ENCODE data around the gene SIAH2.
A peak's percentile ranks its signal among the peaks of the same experiment; 100 is the strongest.

Gene SIAH2

GRCh38 chr3:150739200-150739863 lies 23.6 kb downstream of the SIAH2 start:
- POLR2A ChIA-PET = no interaction called here
- TF ChIP-seq FOXA1 (IDR thresholded peaks at IDR 0.05) (no peak), ARNT (IDR thresholded peaks at IDR 0.05) (no peak), FOXM1 (IDR thresholded peaks at IDR 0.05; ENCODE audit: borderline replicate concordance) (no peak), SP1 (IDR thresholded peaks at IDR 0.05) (no peak), PKNOX1 (IDR thresholded peaks at IDR 0.05) (no peak), NFRKB (IDR thresholded peaks at IDR 0.05) (no peak), L3MBTL2 (conservative IDR thresholded peaks at IDR 0.05) (no peak), LEF1 (IDR thresholded peaks at IDR 0.05; ENCODE audit: borderline replicate concordance) (no peak), BHLHE40 (IDR thresholded peaks at IDR 0.05; ENCODE audit: borderline replicate concordance) (no peak), SUZ12 (IDR thresholded peaks at IDR 0.05) (no peak), FOXK2 (IDR thresholded peaks at IDR 0.05) (no peak), HDGF (IDR thresholded peaks at IDR 0.05; ENCODE audit: borderline replicate concordance) (no peak), TARDBP (IDR thresholded peaks at IDR 0.05) (no peak), CTBP1 (IDR thresholded peaks at IDR 0.05; ENCODE audit: borderline replicate concordance) (no peak), ZNF384 (IDR thresholded peaks at IDR 0.05) (no peak), ELF4 (IDR thresholded peaks at IDR 0.05) (no peak)
- DNase-seq (ENCODE audit: extremely low spot score) = no peak
- CTCF ChIA-PET = no interaction called here

DNA sequence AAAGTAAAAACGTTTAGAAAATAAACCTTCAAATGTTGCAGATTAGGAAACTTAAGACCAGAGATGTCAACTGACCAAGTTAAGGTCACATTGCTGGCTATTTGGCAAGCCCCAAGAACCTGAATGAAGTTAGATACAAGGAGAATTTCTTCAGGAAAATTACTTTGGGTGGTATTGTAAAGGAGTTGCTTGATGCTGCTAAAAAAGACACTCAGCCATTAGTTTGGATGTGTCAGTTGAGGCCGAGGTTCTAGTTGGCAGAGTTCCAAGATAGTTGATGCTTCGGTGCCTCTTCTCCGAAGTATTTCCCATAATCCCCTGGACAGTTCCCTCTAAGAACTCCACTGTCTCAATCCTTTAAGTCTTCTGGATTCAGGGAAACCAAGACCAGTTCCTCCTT lies 24.3 kb downstream of the SIAH2 start:
- TF ChIP-seq BHLHE40 (IDR thresholded peaks at IDR 0.05; ENCODE audit: borderline replicate concordance) = no peak
- no peak for TF ChIP-seq SP1 (IDR thresholded peaks at IDR 0.05)
- no peak for TF ChIP-seq PKNOX1 (IDR thresholded peaks at IDR 0.05)
- TF ChIP-seq ARNT (IDR thresholded peaks at IDR 0.05) = no peak
- no peak for TF ChIP-seq ELF4 (IDR thresholded peaks at IDR 0.05)
- TF ChIP-seq ZNF384 (IDR thresholded peaks at IDR 0.05) = no peak
- TF ChIP-seq HDGF (IDR thresholded peaks at IDR 0.05; ENCODE audit: borderline replicate concordance) = no peak
- TF ChIP-seq NFRKB (IDR thresholded peaks at IDR 0.05) = no peak
- TF ChIP-seq FOXM1 (IDR thresholded peaks at IDR 0.05; ENCODE audit: borderline replicate concordance) = no peak
- TF ChIP-seq CTBP1 (IDR thresholded peaks at IDR 0.05; ENCODE audit: borderline replicate concordance) = no peak
- no peak for TF ChIP-seq LEF1 (IDR thresholded peaks at IDR 0.05; ENCODE audit: borderline replicate concordance)
- TF ChIP-seq SUZ12 (IDR thresholded peaks at IDR 0.05) = no peak
- TF ChIP-seq L3MBTL2 (conservative IDR thresholded peaks at IDR 0.05) = no peak
- no peak for TF ChIP-seq FOXA1 (IDR thresholded peaks at IDR 0.05)
- TF ChIP-seq TARDBP (IDR thresholded peaks at IDR 0.05) = no peak
- no peak for TF ChIP-seq FOXK2 (IDR thresholded peaks at IDR 0.05)
- ChIA-PET POLR2A (interaction anchor here (1.0 kb wide), 1 partner anchor 136 kb away, joined by 3 read pairs; the partner anchor contains the start of gene SELENOT), CTCF (no interaction called here)
- no peak for DNase-seq (ENCODE audit: extremely low spot score)

- no peak for DNase-seq (ENCODE audit: extremely low spot score)
- TF ChIP-seq PKNOX1 (IDR thresholded peaks at IDR 0.05) (peak; percentile 19; the same call in 1 of the 2 replicates), FOXM1 (IDR thresholded peaks at IDR 0.05; ENCODE audit: borderline replicate concordance) (no peak), ZNF384 (IDR thresholded peaks at IDR 0.05) (no peak)
- ChIA-PET POLR2A (interaction anchor here (0.7 to 1.0 kb wide), 2 partner anchors 24 to 135 kb away, joined by 3 read pairs; partner anchors contain the start of gene SELENOT), CTCF (no interaction called here)
Measured at GRCh38 chr3:150737874-150738679, 24.9 kb downstream of the SIAH2 start.

- CTCF ChIA-PET = no interaction called here
- TF ChIP-seq FOXA1 (IDR thresholded peaks at IDR 0.05) = no peak
- TF ChIP-seq SUZ12 (IDR thresholded peaks at IDR 0.05) = no peak
- TF ChIP-seq ELF4 (IDR thresholded peaks at IDR 0.05) = no peak
- TF ChIP-seq TARDBP (IDR thresholded peaks at IDR 0.05) = no peak
- TF ChIP-seq ARNT (IDR thresholded peaks at IDR 0.05) = no peak
- no peak for TF ChIP-seq FOXM1 (IDR thresholded peaks at IDR 0.05; ENCODE audit: borderline replicate concordance)
- no peak for TF ChIP-seq HDGF (IDR thresholded peaks at IDR 0.05; ENCODE audit: borderline replicate concordance)
- TF ChIP-seq CTBP1 (IDR thresholded peaks at IDR 0.05; ENCODE audit: borderline replicate concordance) = no peak
- no peak for TF ChIP-seq FOXK2 (IDR thresholded peaks at IDR 0.05)
- no peak for TF ChIP-seq L3MBTL2 (conservative IDR thresholded peaks at IDR 0.05)
- no peak for TF ChIP-seq ZNF384 (IDR thresholded peaks at IDR 0.05)
- POLR2A ChIA-PET = interaction anchor here (1.0 kb wide), 1 partner anchor 134 kb away, joined by 3 read pairs; the partner anchor contains the start of gene SELENOT
- no peak for DNase-seq (ENCODE audit: extremely low spot score)
Measured at GRCh38 chr3:150736903-150737832, 25.8 kb downstream of the SIAH2 start.

DNA sequence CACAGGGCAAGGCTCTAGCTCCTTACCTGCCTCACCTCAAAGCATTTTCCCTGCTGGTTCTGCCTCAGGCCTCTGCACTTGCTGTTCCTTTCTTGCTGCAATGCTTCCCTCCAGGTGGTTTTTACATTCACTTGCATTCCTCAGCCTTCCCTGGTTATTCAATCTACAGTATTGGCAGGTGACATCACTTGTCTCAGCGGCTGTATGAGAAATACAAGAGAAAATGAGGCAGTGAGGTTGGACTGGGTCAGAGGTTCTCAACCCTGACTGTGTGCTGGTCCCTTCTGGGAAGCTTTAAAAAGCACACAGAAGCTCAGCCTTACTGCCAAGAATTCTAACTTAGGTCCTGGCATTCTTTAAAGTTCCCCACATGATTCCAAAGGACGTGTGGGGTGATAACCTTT lies 26.7 kb downstream of the SIAH2 start:
- DNase-seq (ENCODE audit: extremely low spot score) = no peak
- ChIA-PET POLR2A (no interaction called here), CTCF (interaction anchor here (1.1 kb wide), 1 partner anchor 15 kb away, joined by 3 read pairs; no protein-coding TSS in a partner anchor)
- TF ChIP-seq HDGF (IDR thresholded peaks at IDR 0.05; ENCODE audit: borderline replicate concordance) (no peak), PKNOX1 (IDR thresholded peaks at IDR 0.05) (no peak), LEF1 (IDR thresholded peaks at IDR 0.05; ENCODE audit: borderline replicate concordance) (no peak), CTBP1 (IDR thresholded peaks at IDR 0.05; ENCODE audit: borderline replicate concordance) (no peak), FOXK2 (IDR thresholded peaks at IDR 0.05) (no peak), FOXM1 (IDR thresholded peaks at IDR 0.05; ENCODE audit: borderline replicate concordance) (no peak), SP1 (IDR thresholded peaks at IDR 0.05) (no peak)
